ENCODE data around the gene NFIB. TPM values are rescaled to one million over a fixed set of nuclear protein-coding genes. Genes with fewer than 3 reads are reported as not detected.

Gene NFIB
- total RNA-seq, 2 donors from 2014 or later, result 74.4 to 80.1 TPM

GRCh38 chr9:14158916-14159315 is 155.0 kb downstream of the NFIB start:
- H3K4me1 ChIP-seq, result peaks cover 0 to 48% of the 10 kb centered on the region in 2 donors
- no peaks in the 10 kb centered on the region for H3K27me3 ChIP-seq
- no peak overlapping the region for H3K4me3 ChIP-seq
- no peak for DNase-seq (ENCODE audit: low spot score)
- no peaks in the 10 kb centered on the region for H3K36me3 ChIP-seq
- H3K9me3 ChIP-seq, result no peaks in the 10 kb centered on the region
- no peak for TF ChIP-seq CTCF (IDR thresholded peaks at IDR 0.05)
- H3K27ac ChIP-seq, result no peak overlapping the region

- no peak overlapping the region for H3K27ac ChIP-seq
- no peaks in the 10 kb centered on the region for H3K27me3 ChIP-seq
- H3K9me3 ChIP-seq, result no peaks in the 10 kb centered on the region
- no peaks in the 10 kb centered on the region for H3K36me3 ChIP-seq
- H3K4me1 ChIP-seq, result peaks cover 0 to 49% of the 10 kb centered on the region in 2 donors
- TF ChIP-seq CTCF (IDR thresholded peaks at IDR 0.05), result no peak
- H3K4me3 ChIP-seq, result no peak overlapping the region
- no peak for DNase-seq (ENCODE audit: low spot score)
Observed at GRCh38 chr9:14158136-14158813, 155.7 kb downstream of the NFIB start.

GRCh38 chr9:14157191-14157590 is 156.8 kb downstream of the NFIB start:
- Histone ChIP-seq H3K4me3 (no peak overlapping the region), H3K27ac (no peak overlapping the region), H3K9me3 (no peaks in the 10 kb centered on the region), H3K36me3 (no peaks in the 10 kb centered on the region), H3K4me1 (peaks cover 0 to 56% of the 10 kb centered on the region in 2 donors), H3K27me3 (no peaks in the 10 kb centered on the region)
- DNase-seq (ENCODE audit: low spot score), result no peak
- TF ChIP-seq CTCF (IDR thresholded peaks at IDR 0.05), result no peak

GRCh38 chr9:14156046-14156445 is 157.9 kb downstream of the NFIB start:
- Histone ChIP-seq H3K4me3 (no peak overlapping the region), H3K36me3 (no peaks in the 10 kb centered on the region), H3K27me3 (no peaks in the 10 kb centered on the region), H3K9me3 (no peaks in the 10 kb centered on the region), H3K27ac (no peak overlapping the region), H3K4me1 (peaks cover 0 to 58% of the 10 kb centered on the region in 2 donors)
- no peak for TF ChIP-seq CTCF (IDR thresholded peaks at IDR 0.05)
- DNase-seq (ENCODE audit: low spot score), result no peak

GRCh38 chr9:14155237-14155636 is 158.7 kb downstream of the NFIB start:
- Histone ChIP-seq H3K9me3 (no peaks in the 10 kb centered on the region), H3K4me3 (no peak overlapping the region), H3K27me3 (no peaks in the 10 kb centered on the region), H3K27ac (no peak overlapping the region), H3K36me3 (no peaks in the 10 kb centered on the region), H3K4me1 (peaks cover 0 to 57% of the 10 kb centered on the region in 2 donors)
- no peak for TF ChIP-seq CTCF (IDR thresholded peaks at IDR 0.05)
- no peak for DNase-seq (ENCODE audit: low spot score)

- Histone ChIP-seq H3K27me3 (no peaks in the 10 kb centered on the region), H3K27ac (no peak overlapping the region), H3K9me3 (no peaks in the 10 kb centered on the region), H3K4me1 (peaks cover 0 to 44% of the 10 kb centered on the region in 2 donors), H3K4me3 (no peak overlapping the region), H3K36me3 (no peaks in the 10 kb centered on the region)
- no peak for DNase-seq (ENCODE audit: low spot score)
- TF ChIP-seq CTCF (IDR thresholded peaks at IDR 0.05), result no peak
Observed at GRCh38 chr9:14153310-14153720, 160.6 kb downstream of the NFIB start.
